Caco-2 (cell line): ENCODE data around the gene FAM174B. TPM values are rescaled to one million over a fixed set of nuclear protein-coding genes. Genes with fewer than 3 reads are reported as not detected.

Experiments
- BruUV-seq: library from RNA; stranded (reverse); fragments of 400-500 nt; replicated peaks from 2 replicates; lab custom pipeline; 2021; lab: Mats Ljungman, UMichigan
- CTCF ChIA-PET: fragments of 300-600 bp; sonication (Branson Sonifier 250); formaldehyde crosslinking; loops from one replicate; lab custom pipeline; 2022; ENCODE audit warnings: antibody characterized with exemption; lab: Charles Lee
- POLR2A ChIA-PET: fragments of 300-600 bp; sonication (Branson Sonifier 250); formaldehyde crosslinking; loops from one replicate; lab custom pipeline; 2022; ENCODE audit warnings: antibody characterized with exemption; lab: Charles Lee
- DNase-seq, 2 experiments: peaks; one replicate each; pipeline versions ENCODE4 v3.0.0 to v3.0.0-alpha.2; 2020 to 2022
- H3K27me3 ChIP-seq: replicated peaks from 2 replicates; pipeline ENCODE4 v1.6.0; 2011; ENCODE audit warnings: low read length; ENCODE audit not compliant: control insufficient read depth, insufficient read depth
- H3K36me3 ChIP-seq: 2 replicates; pipeline ENCODE4 v1.5.1; 2011; ENCODE audit warnings: low read length; ENCODE audit not compliant: control insufficient read depth, insufficient read depth
- H3K4me1 ChIP-seq: fragments of 250-450 bp; sonication (Bioruptor Pico); 2 replicates; pipeline ENCODE4 v1.5.1; 2020; ENCODE audit warnings: mild to moderate bottlenecking
- H3K4me3 ChIP-seq: 2 replicates; pipeline ENCODE4 v1.5.1; 2011; ENCODE audit warnings: low read depth, mild to moderate bottlenecking, control low read depth, low read length
- H3K9me3 ChIP-seq: fragments of 250-450 bp; sonication (Bioruptor Pico); 2 replicates; pipeline ENCODE4 v1.5.1; 2020; ENCODE audit warnings: mild to moderate bottlenecking, moderate library complexity
- H3K27ac Mint-ChIP-seq: one replicate; pipeline ENCODE4 v1.8.0; 2022; ENCODE audit warnings: mixed read lengths; ENCODE audit not compliant: unreplicated experiment
- H3K27me3 Mint-ChIP-seq: one replicate; pipeline ENCODE4 v1.8.0; 2022; ENCODE audit warnings: mixed read lengths; ENCODE audit not compliant: insufficient read depth, unreplicated experiment
- H3K36me3 Mint-ChIP-seq: one replicate; pipeline ENCODE4 v1.8.0; 2022; ENCODE audit warnings: mild to moderate bottlenecking, mixed read lengths; ENCODE audit not compliant: insufficient read depth, unreplicated experiment
- H3K4me1 Mint-ChIP-seq: one replicate; pipeline ENCODE4 v1.8.0; 2022; ENCODE audit warnings: low read depth, mixed read lengths; ENCODE audit not compliant: unreplicated experiment
- H3K4me3 Mint-ChIP-seq: one replicate; pipeline ENCODE4 v1.8.0; 2022; ENCODE audit warnings: mild to moderate bottlenecking, moderate library complexity, mixed read lengths; ENCODE audit not compliant: unreplicated experiment
- H3K9me3 Mint-ChIP-seq: one replicate; pipeline ENCODE4 v1.8.0; 2022; ENCODE audit warnings: mixed read lengths; ENCODE audit not compliant: unreplicated experiment
- CTCF ChIP-seq, 2 experiments: fragments of 200-600 bp in 1 of 2; IDR thresholded peaks; 1 replicate in 1 of 2; 2 replicates in 1 of 2; pipeline versions ENCODE4 v1.5.1 to v1.8.0; 2011 to 2022; ENCODE audit warnings: antibody characterized with exemption in 1 of 2, control low read depth in 1 of 2, inconsistent platforms in 1 of 2, low read depth in 1 of 2, low read length in 1 of 2, mild to moderate bottlenecking in 1 of 2, moderate library complexity in 1 of 2; ENCODE audit not compliant: insufficient read depth in 1 of 2, severe bottlenecking in 1 of 2, unreplicated experiment in 1 of 2
- intact Hi-C: fragments of 100-400 bp; cut with micrococcal nuclease; formaldehyde crosslinking; loops from one replicate; pipeline ENCODE4 v1.10.0; 2022; ENCODE audit not compliant: unreplicated experiment
- total RNA-seq: library from RNA; stranded (reverse); gene quantifications from 2 replicates; pipeline ENCODE4 v1.2.3, GENCODE V29; 2022

Gene FAM174B
- total RNA-seq, 1 experiment from 2014 or later = 79.4 TPM

- Mint-ChIP-seq H3K27ac (no peak overlapping the region), H3K4me1 (no peaks in the 10 kb centered on the region), H3K9me3 (no peaks in the 10 kb centered on the region), H3K36me3 (no peaks in the 10 kb centered on the region), H3K4me3 (no peak overlapping the region), H3K27me3 (peaks cover 12% of the 10 kb centered on the region)
- Histone ChIP-seq H3K36me3 (no peaks in the 10 kb centered on the region), H3K27me3 (no peaks in the 10 kb centered on the region; the same call in 1 of the 2 replicates), H3K4me1 (no peaks in the 10 kb centered on the region), H3K9me3 (no peaks in the 10 kb centered on the region), H3K4me3 (no peak overlapping the region)
- ChIA-PET CTCF (no interaction called here), POLR2A (interaction anchor here (0.6 kb wide), 1 partner anchor 167 kb away, joined by 4 read pairs; no protein-coding TSS in a partner anchor)
- TF ChIP-seq CTCF (IDR thresholded peaks at IDR 0.05; ENCODE audit: insufficient read depth in 1 of 2, low read depth in 1 of 2, low read length in 1 of 2, severe bottlenecking in 1 of 2, unreplicated experiment in 1 of 2) = no peak
- intact Hi-C loops = no loop called here
- BruUV-seq = no TSS peak
- no peak for DNase-seq
These were observed 85.8 kb downstream of the FAM174B start for GRCh38 chr15:92569778-92570177.

Other genes with a start within 250 kb of the FAM174B start
- 85.0 and 108 TPM in 2 replicates for gene CHD2, start 244.5 kb upstream of the FAM174B start, total RNA-seq